Stomach (tissue), 4 donors: ENCODE results near the gene CFAP20DC.

Experiments used
- CTCF ChIP-seq, 7 experiments: fragments of 450-650 bp in 4 of 7; fragments of 200-600 bp in 3 of 7; sonication (generic) in 3 of 7; IDR thresholded peaks; one replicate each; pipeline ENCODE4 v1.5.1; 2016 to 2019; ENCODE audit warnings: antibody characterized with exemption in 7 of 7, control low read depth in 2 of 7, mild to moderate bottlenecking in 1 of 7
- POLR2AphosphoS5 ChIP-seq, 3 donors: sonication (generic); formaldehyde crosslinking; IDR thresholded peaks; one replicate each; pipeline ENCODE4 v1.6.1; 2016; ENCODE audit warnings: antibody characterized with exemption in 3 of 3

DNA sequence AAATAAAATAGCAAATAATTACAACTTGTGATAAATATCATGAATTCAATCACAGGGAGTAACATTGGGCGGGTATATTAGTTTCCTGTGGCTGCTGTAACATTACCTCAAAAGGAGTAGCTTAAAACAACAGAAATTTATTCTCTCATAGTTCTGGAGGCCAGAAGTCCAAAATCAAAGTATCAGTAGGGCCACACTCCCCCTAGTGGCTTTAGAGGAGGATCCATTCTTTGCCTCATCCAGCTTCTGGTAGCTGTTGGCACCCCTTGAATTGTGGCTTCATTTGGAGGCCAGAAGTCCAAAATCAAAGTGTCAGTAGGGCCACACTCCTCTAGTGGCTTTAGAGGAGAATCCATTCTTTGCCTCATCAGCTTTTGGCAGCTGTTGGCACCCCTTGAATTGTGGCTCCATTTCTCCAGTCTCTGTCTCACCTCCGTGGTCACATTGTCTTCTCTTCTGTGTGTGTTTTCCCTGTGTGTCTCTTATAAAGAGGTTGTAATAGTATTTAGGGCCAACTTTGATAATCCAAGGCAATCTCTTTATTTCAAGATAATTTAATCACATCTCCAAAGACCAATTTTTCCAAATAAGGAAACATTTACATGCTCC, 3.1 kb upstream of the CFAP20DC start:
- no peak for TF ChIP-seq POLR2AphosphoS5 (IDR thresholded peaks at IDR 0.05)
- peak in 5 of 7 experiments; percentile 26 to 57 (median 50) for TF ChIP-seq CTCF (IDR thresholded peaks at IDR 0.05)
